Gastrocnemius medialis (tissue), 4 donors: Measurements from ENCODE around the gene RIOX2.

Experiments used
- POLR2A ChIP-seq, 2 donors: fragments of 450-650 bp; IDR thresholded peaks; one replicate each; pipeline ENCODE4 v1.6.1; 2017; ENCODE audit warnings: antibody characterized with exemption in 2 of 2, mild to moderate bottlenecking in 2 of 2, moderate library complexity in 2 of 2
- TF ChIP-seq, protein P1 (sequence below), 5 experiments: fragments of 450-650 bp in 3 of 5; fragments of 200-600 bp in 2 of 5; sonication (generic) in 2 of 5; IDR thresholded peaks in 4 of 5; conservative IDR thresholded peaks in 1 of 5; 1 replicate in 4 of 5; 2 replicates in 1 of 5; pipeline ENCODE4 v1.5.1; 2016 to 2019; ENCODE audit warnings: antibody characterized with exemption in 5 of 5, mild to moderate bottlenecking in 3 of 5, moderate library complexity in 3 of 5

DNA sequence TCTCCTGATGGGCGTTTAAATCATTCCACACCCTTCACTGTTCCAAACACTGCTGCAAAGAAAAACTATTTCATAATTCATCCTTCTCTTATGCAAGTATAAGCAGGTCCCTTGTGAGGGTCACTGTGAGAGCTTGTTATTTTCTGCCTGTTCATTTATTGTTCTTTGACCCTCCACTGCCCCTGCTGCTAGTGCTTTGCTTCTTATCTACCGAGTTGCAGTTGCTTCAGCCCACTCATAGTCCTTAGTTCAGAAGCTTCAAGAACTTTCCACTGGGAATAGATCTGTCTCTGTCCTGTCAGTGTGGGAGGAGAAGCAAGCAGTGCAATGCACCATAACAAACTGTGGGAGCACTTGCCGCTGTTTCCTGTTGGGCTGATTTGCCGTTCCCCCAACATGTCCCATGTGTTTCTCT, 39.8 kb downstream of the RIOX2 start:
- TF ChIP-seq, protein P1, sequence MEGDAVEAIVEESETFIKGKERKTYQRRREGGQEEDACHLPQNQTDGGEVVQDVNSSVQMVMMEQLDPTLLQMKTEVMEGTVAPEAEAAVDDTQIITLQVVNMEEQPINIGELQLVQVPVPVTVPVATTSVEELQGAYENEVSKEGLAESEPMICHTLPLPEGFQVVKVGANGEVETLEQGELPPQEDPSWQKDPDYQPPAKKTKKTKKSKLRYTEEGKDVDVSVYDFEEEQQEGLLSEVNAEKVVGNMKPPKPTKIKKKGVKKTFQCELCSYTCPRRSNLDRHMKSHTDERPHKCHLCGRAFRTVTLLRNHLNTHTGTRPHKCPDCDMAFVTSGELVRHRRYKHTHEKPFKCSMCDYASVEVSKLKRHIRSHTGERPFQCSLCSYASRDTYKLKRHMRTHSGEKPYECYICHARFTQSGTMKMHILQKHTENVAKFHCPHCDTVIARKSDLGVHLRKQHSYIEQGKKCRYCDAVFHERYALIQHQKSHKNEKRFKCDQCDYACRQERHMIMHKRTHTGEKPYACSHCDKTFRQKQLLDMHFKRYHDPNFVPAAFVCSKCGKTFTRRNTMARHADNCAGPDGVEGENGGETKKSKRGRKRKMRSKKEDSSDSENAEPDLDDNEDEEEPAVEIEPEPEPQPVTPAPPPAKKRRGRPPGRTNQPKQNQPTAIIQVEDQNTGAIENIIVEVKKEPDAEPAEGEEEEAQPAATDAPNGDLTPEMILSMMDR (IDR thresholded peaks at IDR 0.05 in 4 of 5, conservative IDR thresholded peaks at IDR 0.05 in 1 of 5): no peak
- TF ChIP-seq POLR2A (IDR thresholded peaks at IDR 0.05): no peak
